Activated T-cell treated with anti-CD3 and anti-CD28 coated beads, Interleukin-2, amount 50 U/mL, for 24 hours (primary cell): ENCODE measurements around the gene DUSP19.
"Not testable (repeated sequence)": the region's sequence is repeated elsewhere in the genome, so short reads cannot be mapped to it uniquely, and the experiment has no call there.

ENCODE experiments used
- DNase-seq: peaks from one replicate; pipeline ENCODE4 v3.0.0-alpha.2; 2020
- H3K27ac Mint-ChIP-seq: 2 replicates; pipeline ENCODE4 v1.8.0; 2020; ENCODE audit warnings: mild to moderate bottlenecking, mixed read lengths
- H3K27me3 Mint-ChIP-seq: 2 replicates; pipeline ENCODE4 v1.8.0; 2020; ENCODE audit warnings: mixed read lengths
- H3K36me3 Mint-ChIP-seq: 2 replicates; pipeline ENCODE4 v1.8.0; 2020; ENCODE audit warnings: low read depth, mixed read lengths
- H3K4me1 Mint-ChIP-seq: 2 replicates; pipeline ENCODE4 v1.8.0; 2020; ENCODE audit warnings: low read depth, mixed read lengths
- H3K4me3 Mint-ChIP-seq: 2 replicates; pipeline ENCODE4 v1.8.0; 2020; ENCODE audit warnings: mild to moderate bottlenecking, moderate library complexity, mixed read lengths
- H3K9me3 Mint-ChIP-seq: 2 replicates; pipeline ENCODE4 v1.8.0; 2020; ENCODE audit warnings: mixed read lengths

The DUSP19 gene

GRCh38 chr2:183078464-183079138 lies at the start of gene DUSP19:
Gene DUSP19 (plus strand): TSS chr2:183078747. CDS start chr2:183078934, 187 bp downstream.
- peak; percentile 86 for DNase-seq
- Mint-ChIP-seq H3K4me1 (peaks cover 17% of the 10 kb centered on the region), H3K36me3 (peaks cover 2% of the 10 kb centered on the region), H3K27me3 (peaks cover 4% of the 10 kb centered on the region), H3K27ac (peak within 1 kb of the TSS; percentile 62), H3K9me3 (no peaks in the 10 kb centered on the region), H3K4me3 (peak within 1 kb of the TSS; percentile 87)

- DNase-seq = no peak
- no peak overlapping the region for H3K4me3 Mint-ChIP-seq
- H3K27ac Mint-ChIP-seq = no peak overlapping the region
- H3K36me3 Mint-ChIP-seq = no peaks in the 10 kb centered on the region
- H3K27me3 Mint-ChIP-seq = peaks cover 44% of the 10 kb centered on the region
- peaks cover 5% of the 10 kb centered on the region for H3K4me1 Mint-ChIP-seq
- no peaks in the 10 kb centered on the region for H3K9me3 Mint-ChIP-seq
Measured at GRCh38 chr2:183029219-183029618, 49.3 kb upstream of the DUSP19 start.

- Mint-ChIP-seq H3K27me3 (peaks cover 63% of the 10 kb centered on the region), H3K4me3 (no peak overlapping the region), H3K36me3 (no peaks in the 10 kb centered on the region), H3K27ac (no peak overlapping the region), H3K4me1 (peaks cover 25% of the 10 kb centered on the region), H3K9me3 (no peaks in the 10 kb centered on the region)
- DNase-seq = no peak
Measured at GRCh38 chr2:183031911-183032794, 46.4 kb upstream of the DUSP19 start.

DNA sequence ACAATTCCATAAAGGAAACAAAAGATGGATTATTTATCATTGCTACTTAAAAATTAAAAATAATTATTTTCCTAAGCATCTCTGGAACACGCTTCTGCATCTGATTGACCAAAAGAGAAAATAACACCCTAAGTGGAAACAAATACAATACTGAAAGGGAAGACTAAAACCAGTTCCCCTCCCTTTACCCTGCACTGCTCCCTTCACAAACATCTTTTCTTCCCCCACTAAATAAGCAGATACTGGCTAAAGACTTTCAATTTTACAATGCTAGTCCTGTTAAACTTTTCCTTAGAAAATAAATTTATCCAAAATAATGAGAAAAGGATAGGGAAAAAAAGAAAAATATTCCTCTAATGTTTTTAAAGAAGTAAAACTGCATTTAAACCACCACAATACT lies 44.6 kb upstream of the DUSP19 start:
- Mint-ChIP-seq H3K27ac (no peak overlapping the region), H3K27me3 (peaks cover 66% of the 10 kb centered on the region), H3K4me3 (no peak overlapping the region), H3K4me1 (peaks cover 32% of the 10 kb centered on the region), H3K9me3 (no peaks in the 10 kb centered on the region), H3K36me3 (no peaks in the 10 kb centered on the region)
- no peak for DNase-seq

DNA sequence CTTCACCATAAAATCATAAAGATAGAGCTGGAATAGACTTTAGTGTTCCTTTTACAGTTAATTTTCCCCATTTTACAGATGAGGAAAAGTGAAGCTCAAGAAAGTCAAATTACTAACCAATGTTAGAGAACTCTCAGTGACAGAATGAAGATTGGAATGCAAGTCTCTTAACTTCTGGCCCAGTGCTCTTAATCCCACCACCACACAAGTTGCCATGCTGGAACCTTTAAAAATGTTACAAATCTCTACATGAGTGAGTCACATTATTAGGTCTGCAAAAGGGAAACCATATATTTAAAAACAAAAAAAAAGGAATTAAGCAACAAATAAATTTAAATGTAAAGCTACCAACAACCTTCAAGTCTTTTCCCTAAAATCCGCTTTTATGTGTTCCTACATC lies 43.7 kb upstream of the DUSP19 start:
- H3K27ac Mint-ChIP-seq = no peak overlapping the region
- peaks cover 34% of the 10 kb centered on the region for H3K4me1 Mint-ChIP-seq
- no peak for DNase-seq
- no peak overlapping the region for H3K4me3 Mint-ChIP-seq
- H3K36me3 Mint-ChIP-seq = no peaks in the 10 kb centered on the region
- no peaks in the 10 kb centered on the region for H3K9me3 Mint-ChIP-seq
- H3K27me3 Mint-ChIP-seq = peaks cover 64% of the 10 kb centered on the region

- no peak overlapping the region for H3K4me3 Mint-ChIP-seq
- no peak overlapping the region for H3K27ac Mint-ChIP-seq
- DNase-seq = no peak
- H3K9me3 Mint-ChIP-seq = no peaks in the 10 kb centered on the region
- no peaks in the 10 kb centered on the region for H3K36me3 Mint-ChIP-seq
- peaks cover 34% of the 10 kb centered on the region for H3K4me1 Mint-ChIP-seq
- peaks cover 64% of the 10 kb centered on the region for H3K27me3 Mint-ChIP-seq
Measured at GRCh38 chr2:183035298-183035953, 43.1 kb upstream of the DUSP19 start.

- Mint-ChIP-seq H3K9me3 (no peaks in the 10 kb centered on the region), H3K4me1 (peaks cover 34% of the 10 kb centered on the region), H3K27ac (no peak overlapping the region), H3K27me3 (peaks cover 64% of the 10 kb centered on the region), H3K36me3 (no peaks in the 10 kb centered on the region), H3K4me3 (peak overlapping the region; percentile 79)
- DNase-seq = no peak
Measured at GRCh38 chr2:183035954-183036669, 42.4 kb upstream of the DUSP19 start.

GRCh38 chr2:183037074-183037552 lies 41.4 kb upstream of the DUSP19 start:
- H3K9me3 Mint-ChIP-seq = no peaks in the 10 kb centered on the region
- peak overlapping the region; percentile 16 for H3K27ac Mint-ChIP-seq
- DNase-seq = no peak
- no peaks in the 10 kb centered on the region for H3K36me3 Mint-ChIP-seq
- peaks cover 68% of the 10 kb centered on the region for H3K27me3 Mint-ChIP-seq
- H3K4me3 Mint-ChIP-seq = peak overlapping the region; percentile 79
- peaks cover 34% of the 10 kb centered on the region for H3K4me1 Mint-ChIP-seq

- Mint-ChIP-seq H3K36me3 (no peaks in the 10 kb centered on the region), H3K27me3 (peaks cover 70% of the 10 kb centered on the region), H3K4me1 (peaks cover 34% of the 10 kb centered on the region), H3K4me3 (peak overlapping the region; percentile 79), H3K9me3 (no peaks in the 10 kb centered on the region), H3K27ac (peak overlapping the region; percentile 16)
- DNase-seq = no peak
Measured at GRCh38 chr2:183037553-183038340, 40.8 kb upstream of the DUSP19 start.

DNA sequence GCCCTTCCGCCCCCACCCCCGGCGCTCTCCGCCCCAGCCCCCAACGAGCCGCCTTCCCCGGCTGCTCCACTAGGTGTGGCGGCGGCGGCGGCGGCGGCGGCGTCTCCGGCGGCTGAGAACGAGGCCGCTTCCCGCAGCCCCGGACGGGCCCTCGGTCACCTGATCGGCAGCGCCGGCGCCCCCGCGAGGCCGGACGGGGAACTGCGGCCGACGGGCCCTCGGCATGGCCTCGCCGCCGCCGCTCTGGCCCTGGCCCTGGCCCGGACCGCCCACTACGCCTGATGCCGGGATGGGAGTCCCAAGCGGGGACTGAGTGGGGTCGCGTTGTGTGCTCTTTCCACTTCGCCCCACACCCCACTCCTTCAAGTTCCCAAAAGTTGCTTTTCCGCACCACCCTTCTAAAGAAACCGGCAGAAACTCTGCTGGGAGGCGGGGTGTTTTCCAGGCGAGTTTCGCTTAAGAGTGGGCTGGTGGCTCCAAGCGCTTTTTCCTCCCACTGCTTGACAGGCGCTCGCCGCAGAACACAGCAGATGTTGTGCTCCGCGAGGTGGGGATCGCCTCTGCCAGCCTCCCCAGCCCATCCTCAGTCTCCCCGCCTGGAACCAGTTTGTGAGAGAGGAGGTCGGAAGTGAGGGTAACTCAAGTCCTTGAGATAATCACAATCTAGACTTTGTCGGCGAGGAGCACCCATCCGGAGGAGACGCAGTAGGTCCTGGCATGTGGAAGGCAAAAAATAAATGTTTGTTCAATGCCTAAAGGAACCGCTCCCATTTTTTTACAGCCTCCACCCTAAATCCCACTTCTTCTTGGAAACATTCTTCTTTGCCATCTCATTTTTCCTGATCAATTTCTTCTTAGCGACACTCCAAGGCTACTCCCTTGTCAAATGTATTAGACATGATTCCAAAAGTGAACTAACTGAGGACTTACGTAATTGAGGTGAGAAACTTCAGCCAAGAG lies 39.9 kb upstream of the DUSP19 start, which contains the start of gene NCKAP1:
NCKAP1 (minus strand) TSS at position 117 of the 960 bp plus-strand sequence. CDS start 358 bp downstream, outside the sequence.
- Mint-ChIP-seq H3K4me1 (peaks cover 29% of the 10 kb centered on the region), H3K4me3 (peak within 1 kb of the TSS; percentile 79), H3K27ac (peak within 1 kb of the TSS; percentile 76), H3K27me3 (peaks cover 67% of the 10 kb centered on the region), H3K9me3 (no peaks in the 10 kb centered on the region), H3K36me3 (no peaks in the 10 kb centered on the region)
- DNase-seq = peak; percentile 91

GRCh38 chr2:183040604-183041003 lies 37.9 kb upstream of the DUSP19 start:
- no peak for DNase-seq
- Mint-ChIP-seq H3K27me3 (peaks cover 69% of the 10 kb centered on the region), H3K27ac (no peak overlapping the region), H3K4me3 (no peak overlapping the region), H3K4me1 (peaks cover 23% of the 10 kb centered on the region), H3K9me3 (no peaks in the 10 kb centered on the region), H3K36me3 (no peaks in the 10 kb centered on the region)

- H3K27ac Mint-ChIP-seq, H3K9me3 Mint-ChIP-seq, H3K36me3 Mint-ChIP-seq, DNase-seq, H3K4me1 Mint-ChIP-seq, H3K4me3 Mint-ChIP-seq: not testable (repeated sequence)
- H3K27me3 Mint-ChIP-seq = peaks cover 65% of the 10 kb centered on the region
Measured at GRCh38 chr2:183043580-183043979, 35.0 kb upstream of the DUSP19 start.
